ENCODE results near the gene ZNHIT3. TPM values are rescaled to one million over a fixed set of nuclear protein-coding genes. Genes with fewer than 3 reads are reported as not detected.

The ZNHIT3 gene
- total and polyA plus RNA-seq, 2 of the 4 experiments (the other 2 are of a cell fraction) = 27.8 to 52.3 TPM

GRCh38 chr17:36542755-36543154 lies 56.3 kb downstream of the ZNHIT3 start:
- CTCF ChIA-PET = no interaction called here
- POLR2A ChIA-PET (ENCODE audit: unreplicated experiment) = no interaction called here
- Histone ChIP-seq H3K9me3 (ENCODE audit: control insufficient read depth, insufficient read depth, low read length) (no peaks in the 10 kb centered on the region), H2BK20ac (ENCODE audit: low read depth, low read length) (no peak overlapping the region), H3K9ac (ENCODE audit: low read depth, low read length) (no peak overlapping the region), H3K4me2 (ENCODE audit: low read depth, low read length) (no peak overlapping the region), H3K36me3 (ENCODE audit: control insufficient read depth, insufficient read depth, low read length) (peaks cover 2% of the 10 kb centered on the region; the same call in 1 of the 2 replicates), H3K14ac (replicated peaks; ENCODE audit: low read depth, low read length) (no peak overlapping the region), H3K56ac (ENCODE audit: extremely low read depth, insufficient read depth, low read length) (no peak overlapping the region), H3K79me1 (ENCODE audit: low read depth in 1 of 2, low read length in 2 of 2) (peaks cover 16 to 32% of the 10 kb centered on the region in 2 experiments; a peak in 3 of 4 replicates), H2AK5ac (ENCODE audit: low read depth, low read length) (no peak overlapping the region), H3K4ac (ENCODE audit: low read depth, low read length) (no peak overlapping the region), H4K91ac (ENCODE audit: insufficient read depth, low read depth, low read length) (no peak overlapping the region), H3K27me3 (ENCODE audit: control insufficient read depth, insufficient read depth, low read length) (no peaks in the 10 kb centered on the region), H3K18ac (ENCODE audit: low read depth, low read length) (no peak overlapping the region), H2BK120ac (ENCODE audit: low read depth, low read length) (no peak overlapping the region), H3K4me3 (ENCODE audit: insufficient read depth, low read depth, low read length) (no peak overlapping the region), H2AK9ac (replicated peaks; ENCODE audit: low read depth, low read length, poor library complexity) (no peak overlapping the region), H3K4me1 (ENCODE audit: control insufficient read depth, insufficient read depth, low read length) (no peaks in the 10 kb centered on the region), H2BK15ac (ENCODE audit: low read depth, low read length) (no peak overlapping the region), H2BK5ac (ENCODE audit: low read depth, low read length, poor library complexity, severe bottlenecking) (no peak overlapping the region), H3K9me1 (ENCODE audit: insufficient read depth, low read length) (no peaks in the 10 kb centered on the region), H4K5ac (ENCODE audit: low read depth, low read length) (no peak overlapping the region), H3K27ac (ENCODE audit: insufficient read depth, low read length) (no peak overlapping the region), H3K23ac (ENCODE audit: low read depth, low read length) (no peak overlapping the region), H4K8ac (ENCODE audit: low read depth in 2 of 2, low read length in 2 of 2) (no peak overlapping the region), H2AFZ (replicated peaks; ENCODE audit: low read length, poor library complexity) (no peak overlapping the region), H4K20me1 (ENCODE audit: insufficient read depth, low read length) (peaks cover 24% of the 10 kb centered on the region)
- intact Hi-C loops (cut with micrococcal nuclease) (no loop called here), in situ Hi-C loops (cut with MboI; ENCODE audit: low sequenced_read_pairs) (no loop called here), dilution Hi-C loops (cut with HindIII; ENCODE audit: low sequenced_read_pairs, unreplicated experiment) (no loop called here)
- TF ChIP-seq BHLHE40 (IDR thresholded peaks at IDR 0.05; ENCODE audit: low read depth, low read length) (no peak), POLR2A (IDR thresholded peaks at IDR 0.05; ENCODE audit: low read depth, low read length) (no peak), NFE2L2 (IDR thresholded peaks at IDR 0.05; ENCODE audit: low read depth, low read length) (no peak), CEBPB (IDR thresholded peaks at IDR 0.05; ENCODE audit: low read depth, low read length) (no peak), SMC3 (IDR thresholded peaks at IDR 0.05; ENCODE audit: low read depth, low read length) (no peak), RFX5 (IDR thresholded peaks at IDR 0.05; ENCODE audit: low read depth, low read length) (no peak), ELK1 (IDR thresholded peaks at IDR 0.05; ENCODE audit: borderline replicate concordance, low read depth, low read length) (no peak), MAFK (IDR thresholded peaks at IDR 0.05; ENCODE audit: low read depth, low read length) (no peak), RCOR1 (IDR thresholded peaks at IDR 0.05; ENCODE audit: insufficient replicate concordance, low read length) (no peak), RAD21 (IDR thresholded peaks at IDR 0.05; ENCODE audit: low read length) (no peak), USF2 (IDR thresholded peaks at IDR 0.05; ENCODE audit: low read depth, low read length) (no peak)
- no TSS peak for BruUV-seq (replicated peaks)
- WGBS, 2 experiments (ENCODE audit: extremely low coverage in 2 of 2, insufficient read length in 1 of 2) = 100% methylated on average over 1 of the region's 15 CpGs; no CpG with 5 or more reads in 1 of the 2 experiments
- ATAC-seq (ENCODE audit: low read depth) = no peak
- no peak for DNase-seq

All from IMR-90 (cell line).